Neural cell (in vitro differentiated cells): ENCODE results near the gene NBPF11.
"Not testable (repeated sequence)": the region's sequence is repeated elsewhere in the genome, so short reads cannot be mapped to it uniquely, and the experiment has no call there.

Experiments
- EP300 ChIP-seq: fragments of 450-650 bp; conservative IDR thresholded peaks from 2 replicates; pipeline ENCODE4 v1.6.1; 2014; ENCODE audit warnings: antibody characterized with exemption, mild to moderate bottlenecking, moderate library complexity; ENCODE audit not compliant: poor library complexity, severe bottlenecking
- EZH2 ChIP-seq: fragments of 200-600, 300-800 bp; shearing (Covaris generic), sonication (generic); IDR thresholded peaks from 2 replicates; pipeline ENCODE4 v1.6.1; 2014; ENCODE audit warnings: antibody characterized with exemption, low read length, borderline replicate concordance, mild to moderate bottlenecking; ENCODE audit not compliant: insufficient read depth, poor library complexity, severe bottlenecking
- MXI1 ChIP-seq: fragments of 450-650 bp; conservative IDR thresholded peaks from 2 replicates; pipeline ENCODE4 v1.6.1; 2014; ENCODE audit warnings: antibody characterized with exemption, mild to moderate bottlenecking; ENCODE audit not compliant: poor library complexity, severe bottlenecking
- POLR2AphosphoS5 ChIP-seq: IDR thresholded peaks from 2 replicates; pipeline ENCODE4 v1.6.1; 2012
- RAD21 ChIP-seq: fragments of 450-650 bp; conservative IDR thresholded peaks from 2 replicates; pipeline ENCODE4 v1.6.1; 2014; ENCODE audit warnings: antibody characterized with exemption, mild to moderate bottlenecking, moderate library complexity
- SMC3 ChIP-seq: fragments of 450-650 bp; conservative IDR thresholded peaks from 2 replicates; pipeline ENCODE4 v1.6.1; 2014; ENCODE audit warnings: antibody characterized with exemption, mild to moderate bottlenecking, moderate library complexity; ENCODE audit not compliant: poor library complexity
- TAF1 ChIP-seq: IDR thresholded peaks from 2 replicates; pipeline ENCODE4 v1.6.1; 2012; ENCODE audit warnings: low read depth
- TF ChIP-seq, protein P1 (sequence below): fragments of 450-650 bp; IDR thresholded peaks from 2 replicates; pipeline ENCODE4 v1.5.1; 2014; ENCODE audit warnings: antibody characterized with exemption, mild to moderate bottlenecking, moderate library complexity; ENCODE audit not compliant: poor library complexity, severe bottlenecking
- TF ChIP-seq, protein P2 (sequence below): IDR thresholded peaks from 2 replicates; pipeline ENCODE4 v1.6.1; 2012; ENCODE audit warnings: borderline replicate concordance

DNA sequence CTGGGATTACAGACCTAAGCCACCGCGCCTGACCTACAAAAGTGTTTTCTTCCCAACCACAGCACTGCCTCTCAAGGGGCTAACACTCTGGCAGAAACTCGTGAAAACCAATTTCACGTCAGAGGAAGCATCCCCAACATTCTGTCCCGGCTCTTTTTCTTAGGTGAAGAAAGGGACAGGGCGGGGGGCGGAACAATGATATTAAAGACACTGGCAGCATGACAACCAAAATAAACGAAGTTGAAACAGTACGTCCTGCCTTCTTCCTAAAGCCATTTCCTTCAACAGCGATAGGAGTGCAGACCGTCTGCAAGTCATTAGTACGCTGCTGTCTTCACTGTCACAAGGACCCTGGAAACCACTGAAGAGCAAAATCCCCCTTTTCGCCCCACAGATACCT lies 74.0 kb downstream of the NBPF11 start:
- TF ChIP-seq, protein P1, sequence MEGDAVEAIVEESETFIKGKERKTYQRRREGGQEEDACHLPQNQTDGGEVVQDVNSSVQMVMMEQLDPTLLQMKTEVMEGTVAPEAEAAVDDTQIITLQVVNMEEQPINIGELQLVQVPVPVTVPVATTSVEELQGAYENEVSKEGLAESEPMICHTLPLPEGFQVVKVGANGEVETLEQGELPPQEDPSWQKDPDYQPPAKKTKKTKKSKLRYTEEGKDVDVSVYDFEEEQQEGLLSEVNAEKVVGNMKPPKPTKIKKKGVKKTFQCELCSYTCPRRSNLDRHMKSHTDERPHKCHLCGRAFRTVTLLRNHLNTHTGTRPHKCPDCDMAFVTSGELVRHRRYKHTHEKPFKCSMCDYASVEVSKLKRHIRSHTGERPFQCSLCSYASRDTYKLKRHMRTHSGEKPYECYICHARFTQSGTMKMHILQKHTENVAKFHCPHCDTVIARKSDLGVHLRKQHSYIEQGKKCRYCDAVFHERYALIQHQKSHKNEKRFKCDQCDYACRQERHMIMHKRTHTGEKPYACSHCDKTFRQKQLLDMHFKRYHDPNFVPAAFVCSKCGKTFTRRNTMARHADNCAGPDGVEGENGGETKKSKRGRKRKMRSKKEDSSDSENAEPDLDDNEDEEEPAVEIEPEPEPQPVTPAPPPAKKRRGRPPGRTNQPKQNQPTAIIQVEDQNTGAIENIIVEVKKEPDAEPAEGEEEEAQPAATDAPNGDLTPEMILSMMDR: not testable (repeated sequence)
- TF ChIP-seq POLR2AphosphoS5, EP300, TAF1, RAD21, EZH2, MXI1, SMC3: not testable (repeated sequence)
- TF ChIP-seq, protein P2, sequence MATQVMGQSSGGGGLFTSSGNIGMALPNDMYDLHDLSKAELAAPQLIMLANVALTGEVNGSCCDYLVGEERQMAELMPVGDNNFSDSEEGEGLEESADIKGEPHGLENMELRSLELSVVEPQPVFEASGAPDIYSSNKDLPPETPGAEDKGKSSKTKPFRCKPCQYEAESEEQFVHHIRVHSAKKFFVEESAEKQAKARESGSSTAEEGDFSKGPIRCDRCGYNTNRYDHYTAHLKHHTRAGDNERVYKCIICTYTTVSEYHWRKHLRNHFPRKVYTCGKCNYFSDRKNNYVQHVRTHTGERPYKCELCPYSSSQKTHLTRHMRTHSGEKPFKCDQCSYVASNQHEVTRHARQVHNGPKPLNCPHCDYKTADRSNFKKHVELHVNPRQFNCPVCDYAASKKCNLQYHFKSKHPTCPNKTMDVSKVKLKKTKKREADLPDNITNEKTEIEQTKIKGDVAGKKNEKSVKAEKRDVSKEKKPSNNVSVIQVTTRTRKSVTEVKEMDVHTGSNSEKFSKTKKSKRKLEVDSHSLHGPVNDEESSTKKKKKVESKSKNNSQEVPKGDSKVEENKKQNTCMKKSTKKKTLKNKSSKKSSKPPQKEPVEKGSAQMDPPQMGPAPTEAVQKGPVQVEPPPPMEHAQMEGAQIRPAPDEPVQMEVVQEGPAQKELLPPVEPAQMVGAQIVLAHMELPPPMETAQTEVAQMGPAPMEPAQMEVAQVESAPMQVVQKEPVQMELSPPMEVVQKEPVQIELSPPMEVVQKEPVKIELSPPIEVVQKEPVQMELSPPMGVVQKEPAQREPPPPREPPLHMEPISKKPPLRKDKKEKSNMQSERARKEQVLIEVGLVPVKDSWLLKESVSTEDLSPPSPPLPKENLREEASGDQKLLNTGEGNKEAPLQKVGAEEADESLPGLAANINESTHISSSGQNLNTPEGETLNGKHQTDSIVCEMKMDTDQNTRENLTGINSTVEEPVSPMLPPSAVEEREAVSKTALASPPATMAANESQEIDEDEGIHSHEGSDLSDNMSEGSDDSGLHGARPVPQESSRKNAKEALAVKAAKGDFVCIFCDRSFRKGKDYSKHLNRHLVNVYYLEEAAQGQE: not testable (repeated sequence)
